ENCODE measurements around the gene CSNK1D.

Gene CSNK1D

DNA sequence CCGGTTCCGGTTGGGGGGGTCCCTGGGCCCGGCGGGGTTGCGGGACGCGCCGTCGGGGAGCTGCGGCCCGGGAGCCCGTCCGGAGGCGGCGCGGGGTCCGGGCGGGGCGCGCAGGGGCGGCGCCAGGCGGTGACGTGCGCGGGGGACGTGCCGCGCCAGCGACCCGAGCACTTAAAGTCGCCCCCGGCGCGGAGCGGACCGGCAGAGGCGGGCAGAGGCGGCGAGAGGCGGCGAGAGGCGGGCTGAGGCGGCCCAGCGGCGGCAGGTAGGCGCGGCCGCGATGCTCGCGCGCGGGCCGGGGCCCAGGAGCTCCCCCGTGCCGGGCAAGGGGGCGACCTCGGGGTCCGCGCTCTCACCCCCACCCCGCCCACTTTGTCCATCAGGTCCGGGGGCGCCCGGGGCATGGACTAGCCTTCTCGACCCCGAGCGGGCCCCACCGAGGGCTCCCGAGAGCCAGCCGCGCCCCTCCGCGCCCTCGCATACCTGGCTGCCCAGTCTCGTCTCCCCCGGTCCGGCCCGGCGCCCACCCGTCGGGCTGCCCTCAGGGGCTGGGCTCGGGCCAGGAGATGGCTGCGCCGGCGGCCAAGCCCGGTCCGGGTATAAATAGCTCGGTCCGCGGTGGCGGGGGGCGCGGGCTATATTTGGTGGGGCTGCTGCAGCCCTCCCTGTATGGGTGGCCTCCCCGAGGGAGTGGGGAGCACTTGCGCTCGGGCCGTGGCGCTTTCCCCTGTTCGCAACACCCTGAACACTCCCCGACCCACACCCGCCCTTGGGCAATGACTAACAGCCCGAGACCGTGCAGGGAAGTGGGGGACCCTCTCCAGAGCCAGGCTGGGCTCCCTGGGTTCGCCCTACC is 44.4 kb downstream of the CSNK1D start, which contains the start of gene SLC16A3:
TSS of gene SLC16A3 (plus strand) at position 201 of the 856 bp plus-strand sequence. CDS start 6,967 bp downstream, outside the sequence.
- DNase-seq (ENCODE audit: low read depth in 2 of 2) = peak in 1 of 2 experiments; percentile 43

DNA sequence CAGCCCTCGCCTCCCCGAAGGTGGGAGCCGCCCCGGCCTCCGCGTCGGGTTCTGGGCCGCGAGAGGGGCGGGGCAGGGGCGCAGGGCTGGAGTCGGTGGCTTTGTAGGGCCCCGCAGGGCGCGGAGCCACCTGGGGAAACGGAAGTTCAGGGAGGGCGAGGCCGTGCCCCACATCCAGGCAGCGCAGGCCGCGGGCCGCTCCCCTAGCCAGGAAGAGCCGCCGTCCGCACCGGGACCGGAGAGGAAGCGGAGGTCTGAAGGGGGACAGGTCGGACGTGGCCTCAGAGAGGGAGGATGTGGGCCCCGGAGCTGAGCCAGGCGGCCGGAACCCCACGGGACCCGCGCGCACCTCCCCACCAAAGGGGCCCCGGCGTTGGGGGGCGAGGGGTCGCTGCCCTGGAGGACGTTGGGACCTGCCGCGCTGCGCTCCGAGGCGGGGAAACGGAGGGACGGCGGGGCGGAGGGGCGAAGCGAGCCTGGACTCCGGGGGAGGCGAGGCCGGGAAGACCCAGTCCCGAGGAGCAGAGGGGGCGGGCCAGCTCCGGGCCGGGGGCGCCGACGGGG is 45.1 kb downstream of the CSNK1D start:
- DNase-seq (ENCODE audit: low read depth in 2 of 2) = no peak

DNA sequence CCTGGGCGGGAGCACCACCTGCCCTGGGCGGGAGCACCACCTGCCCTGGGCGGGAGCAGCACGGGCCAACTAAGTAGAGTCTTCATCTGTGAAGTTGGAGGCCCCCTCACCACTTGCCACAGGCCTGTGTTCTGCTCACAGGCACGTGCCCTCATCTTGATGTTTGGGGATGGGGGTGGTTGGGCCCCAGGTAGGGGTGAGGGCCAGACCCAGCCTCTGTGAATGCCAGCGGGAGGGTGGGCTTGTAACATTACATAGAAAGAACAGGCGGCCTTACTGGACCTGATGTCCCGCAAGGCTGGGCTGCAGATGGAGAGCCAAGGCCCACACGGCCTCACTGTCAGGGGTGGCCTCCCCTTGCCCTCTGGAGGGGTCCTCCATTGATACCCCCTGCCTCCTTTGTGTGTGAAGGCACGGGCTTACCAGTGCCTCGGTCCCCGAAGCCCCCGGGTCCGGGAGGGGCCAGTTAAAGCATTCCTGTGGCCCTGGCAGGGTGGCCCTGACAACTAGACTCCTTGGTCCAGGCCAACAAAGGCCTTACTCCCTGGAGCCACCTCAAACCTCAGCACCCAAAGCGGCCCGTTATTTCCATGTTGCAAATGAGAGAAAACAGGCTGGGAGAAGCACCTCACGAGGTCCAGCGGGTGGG is 45.7 kb downstream of the CSNK1D start:
- no peak for DNase-seq (ENCODE audit: low read depth in 2 of 2)

DNA sequence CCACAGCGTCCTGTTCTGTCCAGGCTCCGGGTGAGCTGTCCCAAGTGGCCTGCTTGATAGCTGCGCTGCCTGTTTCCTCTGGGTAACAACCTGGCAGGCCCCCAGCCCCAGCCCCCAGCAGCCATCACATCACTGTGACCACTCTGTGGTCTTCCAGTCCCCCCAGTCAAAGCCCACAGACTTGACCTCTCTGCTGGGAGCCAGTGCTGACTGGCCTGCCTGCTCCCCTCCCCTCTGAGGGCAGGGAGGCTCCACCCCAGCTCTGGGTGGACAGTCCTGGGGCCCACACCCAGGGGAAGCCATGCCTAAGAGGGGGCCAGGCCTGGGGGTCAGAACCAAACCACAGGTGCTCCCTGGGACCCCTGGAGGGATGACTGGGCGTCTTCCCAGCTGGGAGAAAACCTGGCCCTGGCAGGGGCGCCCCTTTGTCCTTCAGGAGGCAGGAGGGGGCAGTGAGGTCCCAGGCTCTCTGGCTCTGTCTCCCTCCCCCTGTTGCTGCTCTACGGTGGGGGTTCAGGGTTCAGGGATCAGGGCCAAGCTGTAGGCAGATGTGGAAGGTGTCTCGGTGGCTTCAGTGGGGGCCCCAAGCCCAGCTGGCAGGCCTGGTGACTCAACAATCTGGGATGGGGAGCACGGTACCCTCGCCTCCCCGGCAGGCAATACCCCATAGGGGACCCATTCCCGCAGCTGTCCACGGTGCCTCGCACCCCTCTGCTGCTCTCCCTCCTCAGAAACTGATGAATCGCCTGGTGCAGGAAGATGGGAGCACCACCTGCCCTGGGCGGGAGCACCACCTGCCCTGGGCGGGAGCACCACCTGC is 46.5 kb downstream of the CSNK1D start:
- DNase-seq (ENCODE audit: low read depth in 2 of 2) = no peak

DNA sequence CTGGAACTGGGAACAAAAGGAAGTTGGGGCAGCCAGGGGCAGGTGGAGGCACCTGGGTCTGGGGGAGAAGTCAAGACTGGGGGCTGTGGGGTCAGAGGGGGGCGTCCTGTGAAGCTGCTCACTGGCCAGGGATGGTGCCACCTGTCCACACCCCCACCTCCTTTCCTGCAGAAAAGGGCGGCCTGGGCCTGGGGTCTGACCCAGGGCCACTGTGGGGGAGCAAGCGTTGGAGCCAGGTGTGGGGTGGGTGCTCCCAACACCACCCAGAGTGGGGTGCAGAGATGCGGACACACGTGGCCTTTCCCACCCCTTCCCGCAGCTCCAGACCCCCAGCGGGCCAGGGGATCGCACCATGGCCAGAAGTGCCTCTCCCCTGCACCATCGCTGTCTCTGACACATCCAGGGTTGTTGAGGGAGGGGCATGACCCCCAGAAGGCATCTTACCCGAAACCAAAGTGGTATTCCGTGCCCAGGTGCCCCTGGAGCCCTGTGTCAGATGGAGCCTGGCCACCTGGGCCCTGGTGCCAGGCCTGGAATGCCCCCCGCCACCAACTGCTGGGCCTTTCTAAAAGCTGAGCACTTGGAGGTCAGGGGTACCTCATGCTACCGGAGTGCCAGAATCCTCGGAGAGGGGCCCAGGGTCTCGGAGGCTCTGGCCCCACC is 47.2 kb downstream of the CSNK1D start:
- DNase-seq (ENCODE audit: low read depth in 2 of 2) = no peak

DNA sequence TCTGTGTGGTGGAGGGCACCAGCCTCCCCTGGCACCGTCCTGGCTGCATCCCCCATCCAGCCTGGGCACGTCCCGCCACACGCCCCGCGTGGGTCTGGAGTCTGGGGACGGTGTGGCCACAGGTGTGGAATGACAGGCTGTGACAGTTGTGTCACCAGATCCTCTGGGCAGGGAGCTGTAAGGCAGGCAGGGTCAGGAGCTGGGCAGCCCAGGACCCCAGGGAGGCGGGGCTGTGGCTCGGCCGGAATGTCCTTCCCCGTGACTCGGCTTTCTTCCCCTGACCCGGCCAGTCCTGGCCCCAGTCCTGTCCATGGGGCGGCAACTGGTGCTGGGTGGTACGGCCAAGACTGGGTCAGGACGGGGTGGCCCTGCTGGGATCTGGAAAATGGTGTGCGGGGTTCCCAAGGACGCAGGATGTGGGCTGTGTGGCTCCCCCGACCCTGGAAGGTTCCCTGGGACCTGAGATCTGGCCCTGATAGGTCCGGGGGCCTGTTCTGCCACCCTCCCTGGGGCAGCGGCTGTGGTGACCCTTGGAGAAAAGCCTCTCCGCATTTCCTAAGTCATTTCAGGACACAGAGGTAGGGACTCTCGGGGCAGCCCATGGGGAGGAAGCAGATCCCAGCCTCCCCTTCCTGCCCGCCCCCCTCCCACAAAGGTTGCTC is 48.0 kb downstream of the CSNK1D start:
- DNase-seq (ENCODE audit: low read depth in 2 of 2) = no peak

DNA sequence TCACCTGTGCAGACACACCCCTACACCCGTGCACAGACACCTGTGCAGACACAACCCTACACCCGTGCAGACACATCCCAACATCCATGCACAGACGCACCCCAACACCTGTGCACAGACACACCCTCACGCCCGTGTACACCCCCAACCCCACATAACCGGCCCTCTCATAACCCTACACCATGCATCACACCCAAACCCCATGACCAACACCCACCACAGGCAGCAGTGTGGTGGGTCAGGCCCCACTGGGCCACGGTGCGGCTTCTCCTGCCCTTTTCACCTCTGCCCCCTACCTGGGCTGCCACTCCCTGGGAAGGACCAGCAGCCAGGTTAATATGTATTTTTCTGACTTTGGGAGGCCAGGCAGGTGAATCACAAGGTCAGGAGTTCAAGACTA is 48.8 kb downstream of the CSNK1D start:
- DNase-seq (ENCODE audit: low read depth in 2 of 2) = no peak

DNA sequence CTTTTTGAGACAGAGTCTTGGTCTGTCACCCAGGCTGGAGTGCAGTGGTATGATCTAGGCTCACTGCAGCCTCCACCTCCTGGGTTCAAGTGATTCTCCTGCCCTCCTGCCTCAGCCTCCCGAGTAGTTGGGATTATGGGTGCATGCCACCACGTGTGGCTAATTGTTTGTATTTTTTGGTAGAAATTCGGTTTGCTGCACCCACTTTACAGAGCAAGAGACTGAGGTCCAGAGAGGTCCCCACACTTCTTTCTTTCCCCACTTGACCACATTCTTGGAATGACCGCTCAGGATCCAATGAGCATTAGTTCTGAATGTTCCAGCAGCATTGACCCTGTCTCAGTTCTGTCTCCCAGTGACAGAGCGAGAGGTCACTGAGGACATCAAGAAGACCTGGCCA is 50.0 kb downstream of the CSNK1D start:
- DNase-seq (ENCODE audit: low read depth in 2 of 2) = no peak

DNA sequence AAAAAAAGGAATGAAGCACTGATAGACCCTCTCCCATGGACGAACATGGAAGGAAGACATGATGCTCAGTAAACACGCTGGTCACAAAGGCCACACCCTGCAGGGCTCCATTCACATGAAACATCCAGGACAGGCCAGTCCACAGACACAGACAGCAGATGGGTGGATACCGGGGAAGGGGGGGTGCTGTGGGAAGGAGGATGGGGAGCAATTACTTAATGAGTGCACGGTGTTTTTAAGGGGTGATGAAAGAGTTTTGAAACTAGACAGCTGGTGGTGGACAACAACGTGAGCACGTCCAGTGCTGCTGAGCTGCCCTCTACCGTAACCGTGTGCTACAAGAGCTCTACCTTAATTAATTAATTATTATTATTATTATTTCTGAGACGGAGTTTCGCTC is 50.7 kb downstream of the CSNK1D start:
- DNase-seq (ENCODE audit: low read depth in 2 of 2) = no peak

DNA sequence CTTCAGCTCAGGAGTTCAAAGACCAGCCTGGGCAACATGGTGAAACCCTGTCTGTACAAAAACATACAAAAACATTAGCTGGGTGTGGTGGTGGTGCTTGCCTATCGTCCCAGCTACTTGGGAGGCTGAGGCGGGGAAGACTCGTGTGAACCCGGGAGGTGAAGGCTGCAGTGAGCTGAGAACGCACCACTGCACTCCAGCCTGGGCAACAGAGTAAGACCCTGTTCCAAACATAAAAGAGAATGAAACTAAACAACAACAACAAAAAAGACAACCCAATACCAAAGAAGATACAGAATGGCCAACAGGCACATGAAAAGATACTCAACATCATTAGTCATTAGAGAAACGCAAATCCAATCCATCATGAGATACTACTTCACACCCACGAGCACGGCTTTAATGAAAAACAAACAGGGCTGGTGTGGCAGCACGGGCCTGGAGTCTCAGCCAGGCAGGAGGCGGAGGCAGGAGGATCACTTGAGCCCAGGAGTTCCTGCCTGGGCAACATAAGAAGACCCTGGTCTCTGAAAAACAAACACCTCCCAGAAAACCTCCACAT is 52.1 kb downstream of the CSNK1D start:
- no peak for DNase-seq (ENCODE audit: low read depth in 2 of 2)

DNA sequence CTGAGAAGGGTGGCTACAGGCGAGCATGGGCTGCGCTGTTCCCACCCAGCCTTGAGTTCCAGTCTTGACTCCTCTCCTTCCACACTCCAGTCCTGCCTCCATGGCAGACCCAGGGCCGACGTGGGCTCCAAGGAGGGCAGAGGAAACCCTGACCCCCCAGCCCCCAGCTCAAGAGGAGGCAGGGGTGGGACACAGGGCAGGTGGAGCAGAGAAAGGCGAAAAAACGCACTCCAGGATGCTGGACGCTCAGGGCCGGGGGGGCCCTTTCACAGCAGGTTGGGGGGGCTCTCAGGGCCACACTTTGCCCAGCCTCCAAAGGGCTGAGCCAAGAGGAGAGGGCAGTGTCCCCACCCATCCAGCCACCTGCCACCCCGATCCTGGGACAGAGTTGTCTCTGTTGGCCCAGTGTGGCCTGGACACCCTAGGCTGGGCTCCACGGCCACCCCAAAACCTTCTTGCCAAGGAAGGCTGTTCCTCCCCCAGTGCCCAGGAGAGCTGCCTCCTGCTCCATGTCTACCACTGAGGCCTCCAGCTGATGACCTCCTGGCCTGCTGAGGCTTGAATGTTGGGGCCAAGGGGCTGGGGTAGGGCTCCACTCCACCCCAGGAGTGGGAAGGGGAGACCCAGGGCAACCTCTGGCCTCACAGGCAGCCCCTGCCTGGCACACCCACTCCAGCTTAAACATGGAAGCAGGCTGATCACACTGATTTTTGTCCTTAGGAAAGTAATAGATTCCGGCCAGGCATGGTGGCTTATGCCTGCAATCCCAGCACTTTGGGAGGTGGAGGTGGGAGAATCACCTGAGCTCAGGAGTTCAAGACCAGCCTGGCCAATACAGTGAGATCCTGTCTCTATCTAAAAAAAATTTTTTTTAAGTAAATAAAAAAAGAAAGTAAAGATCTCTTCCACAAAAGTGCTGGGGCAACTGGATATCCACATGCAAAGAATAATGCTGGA is 53.5 kb downstream of the CSNK1D start:
- DNase-seq (ENCODE audit: low read depth in 2 of 2) = no peak

DNA sequence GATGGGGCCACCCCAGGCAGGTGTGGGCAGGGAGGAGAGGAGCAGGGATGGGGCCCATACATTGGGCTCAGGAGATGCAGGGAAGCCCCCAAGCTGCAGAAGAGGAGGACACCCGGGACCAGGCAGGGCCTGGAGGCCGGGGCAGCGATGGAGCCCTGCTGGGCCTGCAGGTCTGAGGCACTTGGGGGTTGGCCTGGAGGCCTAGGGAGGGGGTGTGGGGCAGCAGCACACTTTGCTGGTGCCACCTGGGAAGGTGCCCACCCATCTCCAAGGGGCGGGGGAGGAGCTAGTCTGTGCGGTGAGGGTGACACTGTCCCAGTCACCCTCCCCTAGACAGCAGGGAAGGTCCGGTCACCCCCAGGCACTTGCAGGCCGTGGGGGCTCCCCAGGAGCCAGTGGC is 54.4 kb downstream of the CSNK1D start:
- DNase-seq (ENCODE audit: low read depth in 2 of 2) = no peak

DNA sequence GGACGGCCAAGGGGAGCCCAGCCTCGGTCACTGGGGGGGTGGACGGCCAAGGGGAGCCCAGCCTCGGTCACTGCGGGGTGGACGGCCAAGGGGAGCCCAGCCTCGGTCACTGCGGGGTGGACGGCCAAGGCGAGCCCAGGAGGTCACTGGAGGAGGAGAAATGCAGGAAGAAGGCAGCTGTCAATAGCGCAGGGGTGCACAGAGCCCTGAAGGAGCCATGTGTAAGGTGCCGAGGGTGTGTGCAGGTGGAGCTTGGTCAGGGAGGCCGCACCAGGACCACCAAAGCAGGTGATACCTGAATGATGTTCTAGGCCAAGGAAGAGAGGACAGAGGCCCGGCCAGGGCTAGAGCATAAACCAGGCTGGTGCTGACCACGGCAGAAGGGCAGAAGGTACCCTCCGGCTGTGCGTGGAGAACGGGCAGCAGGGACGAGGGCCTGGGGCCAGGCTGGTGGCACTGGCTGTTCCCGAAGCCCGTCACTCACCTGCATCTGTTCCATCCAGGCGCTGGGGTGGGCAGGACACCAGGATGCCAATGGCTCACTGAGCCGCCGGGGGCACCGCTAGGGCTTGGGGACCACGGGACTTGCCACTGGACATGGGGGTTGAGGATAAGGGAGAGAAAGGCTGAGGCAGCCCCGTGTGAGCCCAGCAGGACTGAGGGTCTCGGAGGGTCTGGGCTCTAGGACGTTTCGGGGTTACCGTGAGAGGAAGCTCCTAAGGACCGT is 55.0 kb downstream of the CSNK1D start:
- DNase-seq (ENCODE audit: low read depth in 2 of 2) = no peak

DNA sequence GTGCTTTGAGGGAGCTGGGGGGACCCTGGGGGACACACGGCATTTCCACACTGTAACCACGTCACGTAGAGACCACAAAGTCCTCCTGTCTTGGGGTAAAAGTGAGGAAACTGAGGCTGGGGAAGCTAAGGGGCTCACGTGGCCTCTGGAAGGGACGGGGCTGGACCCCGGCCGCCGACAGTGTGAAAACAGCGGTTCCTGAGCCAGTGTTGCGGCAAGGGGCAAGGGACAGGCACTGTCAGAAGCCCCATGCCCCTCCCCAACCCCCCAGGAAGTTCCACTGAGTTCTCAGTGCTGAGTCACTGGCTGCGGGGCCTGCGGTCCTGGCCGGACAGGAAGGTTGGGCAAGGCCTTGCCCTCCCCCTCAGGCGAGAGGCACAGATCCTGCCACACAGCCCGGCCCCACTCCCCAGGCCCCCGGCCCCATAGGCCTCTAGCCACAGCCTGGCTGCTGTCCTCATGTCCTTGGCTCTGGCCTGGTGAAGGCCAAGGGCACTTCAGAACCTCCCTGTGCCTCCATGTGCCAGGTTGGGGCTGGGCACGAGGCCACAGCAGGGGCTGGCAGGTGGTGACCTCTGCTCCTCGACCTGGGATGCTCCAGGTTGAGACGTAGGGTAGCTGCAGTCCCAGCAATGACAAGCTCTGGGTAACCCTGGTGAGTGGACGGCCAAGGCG is 55.8 kb downstream of the CSNK1D start:
- DNase-seq (ENCODE audit: low read depth in 2 of 2) = peak; percentile 53 to 61

DNA sequence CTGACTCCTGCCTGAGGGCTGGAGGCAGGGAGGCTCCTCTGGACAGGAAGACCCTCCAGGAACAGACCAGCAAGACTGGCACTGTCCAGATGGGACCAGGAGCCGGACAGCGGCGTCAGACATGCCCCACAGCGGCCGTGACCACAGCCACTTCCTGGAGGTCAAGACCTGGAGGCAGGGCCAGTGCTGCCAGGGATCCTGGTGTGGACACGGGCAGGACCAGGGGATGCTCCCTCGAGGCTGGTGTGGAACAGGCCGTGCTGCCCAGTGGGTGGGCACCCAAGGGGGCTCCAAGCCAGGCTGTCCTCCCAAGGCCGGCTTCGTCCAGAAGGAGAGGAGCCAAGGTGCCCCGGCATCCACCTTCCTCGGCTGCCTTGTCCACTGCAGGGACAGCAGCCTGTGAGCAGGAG is 56.4 kb downstream of the CSNK1D start:
- no peak for DNase-seq (ENCODE audit: low read depth in 2 of 2)

DNA sequence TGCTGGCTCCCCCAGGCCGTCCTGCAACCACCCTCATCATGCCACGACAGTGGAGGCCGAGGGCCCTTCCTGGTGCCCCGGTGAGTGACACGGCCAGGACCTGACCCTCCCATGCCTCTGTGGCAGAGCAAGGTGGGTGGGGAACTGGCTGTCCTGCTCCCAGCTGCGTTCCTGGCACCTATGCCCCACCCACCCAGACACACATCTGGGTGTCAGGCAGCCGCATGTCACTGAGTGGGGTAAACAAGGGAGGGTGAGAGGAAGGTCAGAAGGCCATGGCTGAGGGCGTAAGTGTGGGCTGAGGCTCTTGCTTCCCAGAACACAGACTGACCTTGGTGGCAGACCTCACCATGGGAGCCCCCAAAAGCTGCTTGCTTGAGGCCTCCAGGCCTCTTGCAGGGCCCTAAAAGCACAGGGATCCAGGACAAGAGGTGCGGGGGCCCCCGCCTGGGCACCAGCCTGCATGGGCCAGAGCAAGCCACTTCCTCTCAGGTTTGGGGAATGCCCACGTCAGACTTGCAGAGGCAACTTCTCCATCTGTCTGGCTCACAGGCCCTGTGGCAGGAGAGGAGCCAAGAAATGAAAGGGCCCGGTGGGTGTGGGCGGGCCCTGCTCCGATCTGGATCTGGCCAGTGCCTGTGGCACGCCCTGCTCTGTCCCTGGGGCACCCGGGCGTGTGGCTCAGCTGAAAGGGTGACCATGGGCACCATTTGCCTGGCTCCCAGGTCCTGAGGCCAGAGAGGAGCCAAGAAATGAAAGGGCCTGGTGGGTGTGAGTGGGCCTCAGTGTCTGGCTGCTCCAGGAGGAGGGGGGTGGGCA is 57.0 kb downstream of the CSNK1D start:
- DNase-seq (ENCODE audit: low read depth in 2 of 2) = no peak

DNA sequence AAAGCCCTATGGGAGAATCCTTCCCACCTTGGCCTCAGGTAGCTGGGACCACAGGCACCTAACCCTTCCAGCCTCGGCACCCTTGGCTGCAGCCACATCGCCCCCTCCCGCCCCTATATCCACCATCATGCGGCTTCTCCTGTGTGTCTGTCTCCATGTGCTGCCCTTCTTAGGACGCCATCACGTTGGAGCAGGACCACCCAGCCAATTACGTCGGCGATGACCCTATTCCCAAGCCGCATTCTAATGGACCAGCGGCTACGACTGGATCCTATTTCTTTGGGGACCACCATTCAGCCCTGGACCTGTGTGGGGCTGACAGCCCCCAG is 57.6 kb downstream of the CSNK1D start:
- no peak for DNase-seq (ENCODE audit: low read depth in 2 of 2)
